HG03521 (cell line): ENCODE data around the gene MAP2K5.

Source experiments
- ATAC-seq: cut with Tn5 transposase; IDR thresholded peaks from one replicate; pipeline ENCODE4 v1.9.1; 2021; ENCODE audit warnings: mild to moderate bottlenecking, moderate library complexity; ENCODE audit not compliant: unreplicated experiment

Gene MAP2K5

DNA sequence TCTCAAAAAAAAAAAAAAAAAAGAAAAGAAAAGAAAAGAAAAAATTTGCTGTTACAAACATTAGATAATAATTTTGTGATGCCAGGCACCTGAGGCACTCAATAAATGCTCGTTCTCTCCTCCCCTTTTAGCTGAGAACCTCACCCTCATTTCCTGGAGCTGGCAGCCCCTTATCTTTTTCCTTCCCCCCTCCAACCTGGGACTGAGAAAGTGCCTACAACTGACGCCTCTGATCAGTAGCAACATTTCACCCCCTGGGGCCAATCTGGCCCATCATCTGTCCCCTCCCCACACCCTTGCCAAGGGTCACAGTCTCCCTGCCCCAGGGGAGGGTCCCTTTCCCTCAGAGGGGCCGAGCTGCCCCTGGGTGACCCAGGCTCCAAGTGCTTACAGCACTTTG, 309.9 kb downstream of the MAP2K5 start:
- ATAC-seq: no peak

DNA sequence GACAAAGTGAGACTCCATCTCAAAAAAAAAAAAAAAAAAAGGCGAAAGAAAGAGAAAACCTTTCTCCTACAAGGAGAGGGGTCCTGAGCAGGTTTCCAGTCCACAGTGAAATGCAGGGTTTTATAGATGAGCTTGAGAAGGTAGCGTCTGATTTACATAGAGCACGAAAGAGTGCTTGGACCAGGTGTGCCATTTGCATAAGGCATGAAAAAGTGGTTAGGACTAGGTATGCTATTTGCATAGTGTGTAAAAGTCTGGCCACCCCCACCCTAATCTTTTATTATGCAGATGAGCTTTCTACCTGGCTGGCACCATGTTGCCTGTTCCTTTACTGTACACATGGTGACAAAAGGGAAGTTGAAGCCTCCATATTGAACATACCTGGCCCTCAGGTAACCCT, 311.0 kb downstream of the MAP2K5 start:
- ATAC-seq: no peak

DNA sequence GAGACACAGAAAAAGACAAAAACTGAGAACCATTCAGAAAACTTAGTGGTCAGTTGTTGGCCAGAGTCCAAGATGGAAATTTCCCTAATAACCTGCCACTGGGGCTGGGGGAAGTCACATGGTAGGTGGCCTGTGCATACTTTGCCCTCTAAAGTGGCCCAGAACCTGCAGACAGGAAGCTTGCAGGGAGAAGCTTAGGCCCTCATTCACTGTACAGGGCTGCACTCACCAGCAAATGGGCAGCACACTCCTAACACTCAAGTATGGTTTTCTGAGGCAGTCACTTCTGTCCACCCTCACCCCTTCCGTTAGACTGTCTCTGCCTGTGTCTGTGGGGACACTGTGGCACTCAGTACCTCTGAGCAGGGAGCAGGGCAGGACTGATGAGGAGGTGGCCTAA, 311.9 kb downstream of the MAP2K5 start:
- no peak for ATAC-seq

DNA sequence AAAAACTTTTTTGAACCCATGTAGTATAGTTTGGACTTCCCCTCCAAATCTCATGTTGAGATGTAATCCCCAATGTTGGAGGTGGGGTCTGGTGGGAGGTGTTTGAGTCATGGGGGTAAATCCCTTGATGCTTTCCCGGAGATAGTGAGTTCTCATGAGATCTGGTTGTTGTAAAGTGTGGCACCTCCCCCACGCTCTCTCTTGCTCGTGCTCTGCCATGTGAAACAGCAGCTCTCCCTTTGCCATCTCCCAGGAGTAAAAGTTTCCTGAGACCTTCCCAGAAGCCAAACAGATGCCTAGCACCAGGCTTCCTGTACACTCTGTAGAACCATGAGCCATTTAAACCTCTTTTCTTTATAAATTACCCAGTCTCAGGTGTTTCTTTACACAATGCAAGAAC, 313.3 kb downstream of the MAP2K5 start:
- no peak for ATAC-seq
